ENCODE measurements around the gene SCAND1. TPM values are rescaled to one million over a fixed set of nuclear protein-coding genes. Genes with fewer than 3 reads are reported as not detected.
"Not testable (repeated sequence)": the region's sequence is repeated elsewhere in the genome, so short reads cannot be mapped to it uniquely, and the experiment has no call there.

Gene SCAND1
- total RNA-seq, 1 experiment from 2014 or later = 59.6 TPM

DNA sequence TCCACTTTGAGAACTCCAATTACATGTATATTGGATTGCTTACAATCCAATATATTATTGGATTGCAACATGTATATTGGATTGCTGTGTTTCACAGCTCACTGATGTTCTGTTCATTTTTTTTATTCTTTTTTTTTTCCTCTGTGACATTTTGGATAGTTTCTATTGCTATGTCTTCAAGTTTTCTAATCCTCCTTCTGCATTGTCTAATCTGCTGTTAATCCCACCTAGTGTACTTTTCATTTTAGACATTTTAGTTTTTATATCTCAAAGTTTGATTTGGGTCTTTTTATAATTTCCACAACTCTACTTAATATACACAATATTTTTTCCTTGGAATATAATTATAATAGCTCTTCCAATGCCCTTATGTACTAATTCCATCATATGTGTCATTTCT, 48.6 kb upstream of the SCAND1 start:
- intact Hi-C loops (cut with micrococcal nuclease; ENCODE audit: unreplicated experiment) (no loop called here), in situ Hi-C loops (cut with HindIII; ENCODE audit: low pct_unique_long_range_greater_than_20kb, low sequenced_read_pairs) (no loop called here)
- no peaks in the 10 kb centered on the region for H3K4me1 ChIP-seq (ENCODE audit: control insufficient read depth, insufficient read depth, low read length)
- H3K36me3 ChIP-seq (ENCODE audit: control insufficient read depth, insufficient read depth, low read length) = no peaks in the 10 kb centered on the region
- ATAC-seq (no peak), DNase-seq (ENCODE audit: low read depth, low spot score) (no peak)
- POLR2A ChIA-PET = no interaction called here
- peaks cover 7% of the 10 kb centered on the region for H3K9me3 ChIP-seq (ENCODE audit: control insufficient read depth, insufficient read depth, low read depth, low read length)
- H3K27ac ChIP-seq (ENCODE audit: low read length) = no peak overlapping the region
- TF ChIP-seq SIN3A (IDR thresholded peaks at IDR 0.05; ENCODE audit: borderline replicate concordance, insufficient read depth, low read depth, low read length) = no peak
- TF ChIP-seq, protein P1, sequence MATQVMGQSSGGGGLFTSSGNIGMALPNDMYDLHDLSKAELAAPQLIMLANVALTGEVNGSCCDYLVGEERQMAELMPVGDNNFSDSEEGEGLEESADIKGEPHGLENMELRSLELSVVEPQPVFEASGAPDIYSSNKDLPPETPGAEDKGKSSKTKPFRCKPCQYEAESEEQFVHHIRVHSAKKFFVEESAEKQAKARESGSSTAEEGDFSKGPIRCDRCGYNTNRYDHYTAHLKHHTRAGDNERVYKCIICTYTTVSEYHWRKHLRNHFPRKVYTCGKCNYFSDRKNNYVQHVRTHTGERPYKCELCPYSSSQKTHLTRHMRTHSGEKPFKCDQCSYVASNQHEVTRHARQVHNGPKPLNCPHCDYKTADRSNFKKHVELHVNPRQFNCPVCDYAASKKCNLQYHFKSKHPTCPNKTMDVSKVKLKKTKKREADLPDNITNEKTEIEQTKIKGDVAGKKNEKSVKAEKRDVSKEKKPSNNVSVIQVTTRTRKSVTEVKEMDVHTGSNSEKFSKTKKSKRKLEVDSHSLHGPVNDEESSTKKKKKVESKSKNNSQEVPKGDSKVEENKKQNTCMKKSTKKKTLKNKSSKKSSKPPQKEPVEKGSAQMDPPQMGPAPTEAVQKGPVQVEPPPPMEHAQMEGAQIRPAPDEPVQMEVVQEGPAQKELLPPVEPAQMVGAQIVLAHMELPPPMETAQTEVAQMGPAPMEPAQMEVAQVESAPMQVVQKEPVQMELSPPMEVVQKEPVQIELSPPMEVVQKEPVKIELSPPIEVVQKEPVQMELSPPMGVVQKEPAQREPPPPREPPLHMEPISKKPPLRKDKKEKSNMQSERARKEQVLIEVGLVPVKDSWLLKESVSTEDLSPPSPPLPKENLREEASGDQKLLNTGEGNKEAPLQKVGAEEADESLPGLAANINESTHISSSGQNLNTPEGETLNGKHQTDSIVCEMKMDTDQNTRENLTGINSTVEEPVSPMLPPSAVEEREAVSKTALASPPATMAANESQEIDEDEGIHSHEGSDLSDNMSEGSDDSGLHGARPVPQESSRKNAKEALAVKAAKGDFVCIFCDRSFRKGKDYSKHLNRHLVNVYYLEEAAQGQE (IDR thresholded peaks at IDR 0.05; ENCODE audit: insufficient read depth in 1 of 2, low read depth in 2 of 2, low read length in 1 of 2) = no peak
- TF ChIP-seq POLR2AphosphoS5 (IDR thresholded peaks at IDR 0.05; ENCODE audit: low read depth, low read length) = no peak
- TF ChIP-seq, protein P2, sequence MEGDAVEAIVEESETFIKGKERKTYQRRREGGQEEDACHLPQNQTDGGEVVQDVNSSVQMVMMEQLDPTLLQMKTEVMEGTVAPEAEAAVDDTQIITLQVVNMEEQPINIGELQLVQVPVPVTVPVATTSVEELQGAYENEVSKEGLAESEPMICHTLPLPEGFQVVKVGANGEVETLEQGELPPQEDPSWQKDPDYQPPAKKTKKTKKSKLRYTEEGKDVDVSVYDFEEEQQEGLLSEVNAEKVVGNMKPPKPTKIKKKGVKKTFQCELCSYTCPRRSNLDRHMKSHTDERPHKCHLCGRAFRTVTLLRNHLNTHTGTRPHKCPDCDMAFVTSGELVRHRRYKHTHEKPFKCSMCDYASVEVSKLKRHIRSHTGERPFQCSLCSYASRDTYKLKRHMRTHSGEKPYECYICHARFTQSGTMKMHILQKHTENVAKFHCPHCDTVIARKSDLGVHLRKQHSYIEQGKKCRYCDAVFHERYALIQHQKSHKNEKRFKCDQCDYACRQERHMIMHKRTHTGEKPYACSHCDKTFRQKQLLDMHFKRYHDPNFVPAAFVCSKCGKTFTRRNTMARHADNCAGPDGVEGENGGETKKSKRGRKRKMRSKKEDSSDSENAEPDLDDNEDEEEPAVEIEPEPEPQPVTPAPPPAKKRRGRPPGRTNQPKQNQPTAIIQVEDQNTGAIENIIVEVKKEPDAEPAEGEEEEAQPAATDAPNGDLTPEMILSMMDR (IDR thresholded peaks at IDR 0.05) = no peak
- no peak for TF ChIP-seq TCF7L2 (IDR thresholded peaks at IDR 0.05; ENCODE audit: low read depth, low read length)
- CTCF ChIA-PET = interaction anchor here (0.6 to 1.0 kb wide), 2 partner anchors 136 to 140 kb away, joined by 3 to 9 read pairs; no protein-coding TSS in a partner anchor
- H3K27me3 ChIP-seq (ENCODE audit: control insufficient read depth, insufficient read depth, low read length) = no peaks in the 10 kb centered on the region
- no TSS peak for BruUV-seq (replicated peaks)
- H3K4me3 ChIP-seq (ENCODE audit: low read depth in 2 of 2, low read length in 2 of 2) = no peak overlapping the region

DNA sequence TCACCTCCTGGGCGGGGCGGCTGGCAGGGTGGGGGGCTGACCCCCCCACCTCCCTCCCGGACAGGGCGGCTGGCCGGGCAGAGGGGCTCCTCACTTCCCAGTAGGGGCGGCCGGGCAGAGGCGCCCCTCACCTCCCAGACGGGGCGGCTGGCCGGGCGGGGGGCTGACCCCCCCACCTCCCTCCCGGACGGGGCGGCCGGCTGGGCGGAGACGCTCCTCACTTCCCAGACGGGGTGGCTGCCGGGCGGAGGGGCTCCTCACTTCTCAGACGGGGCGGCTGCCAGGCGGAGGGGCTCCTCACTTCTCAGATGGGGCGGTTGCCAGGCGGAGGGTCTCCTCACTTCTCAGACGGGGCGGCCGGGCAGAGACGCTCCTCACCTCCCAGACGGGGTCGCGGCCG, 47.0 kb upstream of the SCAND1 start:
- in situ Hi-C loops (cut with HindIII; ENCODE audit: low pct_unique_long_range_greater_than_20kb, low sequenced_read_pairs); BruUV-seq (replicated peaks); H3K4me1 ChIP-seq (ENCODE audit: control insufficient read depth, insufficient read depth, low read length); POLR2A ChIA-PET; intact Hi-C loops (cut with micrococcal nuclease; ENCODE audit: unreplicated experiment); ATAC-seq; H3K27me3 ChIP-seq (ENCODE audit: control insufficient read depth, insufficient read depth, low read length); H3K36me3 ChIP-seq (ENCODE audit: control insufficient read depth, insufficient read depth, low read length); H3K9me3 ChIP-seq (ENCODE audit: control insufficient read depth, insufficient read depth, low read depth, low read length); CTCF ChIA-PET; H3K4me3 ChIP-seq (ENCODE audit: low read depth in 2 of 2, low read length in 2 of 2); H3K27ac ChIP-seq (ENCODE audit: low read length); DNase-seq (ENCODE audit: low read depth, low spot score): not testable (repeated sequence)

DNA sequence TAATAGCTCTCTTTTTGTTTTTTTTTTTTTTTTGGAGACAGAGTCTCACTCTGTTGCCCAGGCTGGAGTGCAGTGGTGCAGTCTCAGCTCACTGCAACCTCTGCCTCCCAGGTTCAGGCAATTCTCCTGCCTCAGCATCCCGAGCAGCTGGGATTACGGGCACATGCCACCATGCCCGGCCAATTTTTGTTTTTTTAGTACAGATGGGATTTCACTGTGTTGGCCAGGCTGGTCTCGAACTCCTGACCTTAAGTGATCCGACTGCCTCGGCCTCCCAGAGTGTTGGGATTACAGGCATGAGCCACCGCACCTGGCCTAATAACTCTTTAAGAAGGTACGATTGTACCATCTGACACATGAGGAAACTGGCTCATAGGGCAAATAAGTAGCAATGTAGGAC, 42.2 kb upstream of the SCAND1 start:
- in situ Hi-C loops (cut with HindIII; ENCODE audit: low pct_unique_long_range_greater_than_20kb, low sequenced_read_pairs); H3K9me3 ChIP-seq (ENCODE audit: control insufficient read depth, insufficient read depth, low read depth, low read length); intact Hi-C loops (cut with micrococcal nuclease; ENCODE audit: unreplicated experiment): not testable (repeated sequence)

More for the DNA sequence above, 42.2 kb upstream of the SCAND1 start:
- ChIA-PET POLR2A (interaction anchor here (0.6 kb wide), 1 partner anchor 106 kb away, joined by 4 read pairs; no protein-coding TSS in a partner anchor), CTCF (interaction anchor here (0.6 to 1.1 kb wide), 2 partner anchors 32 to 142 kb away, joined by 4 to 7 read pairs; no protein-coding TSS in a partner anchor)
- not testable (repeated sequence) for ATAC-seq; H3K4me3 ChIP-seq (ENCODE audit: low read depth in 2 of 2, low read length in 2 of 2); H3K4me1 ChIP-seq (ENCODE audit: control insufficient read depth, insufficient read depth, low read length); DNase-seq (ENCODE audit: low read depth, low spot score); BruUV-seq (replicated peaks); H3K27me3 ChIP-seq (ENCODE audit: control insufficient read depth, insufficient read depth, low read length); H3K36me3 ChIP-seq (ENCODE audit: control insufficient read depth, insufficient read depth, low read length); H3K27ac ChIP-seq (ENCODE audit: low read length)
